ENCODE measurements around the gene TRIM63.

The TRIM63 gene

GRCh38 chr1:26019641-26020315, 47.7 kb downstream of the TRIM63 start:
- H3K4me3 ChIP-seq (ENCODE audit: low read length) = no peak overlapping the region
- TF ChIP-seq CTCF (IDR thresholded peaks at IDR 0.05; ENCODE audit: insufficient read depth, low read depth, low read length, missing control alignments) = no peak
- DNase-seq (ENCODE audit: low read depth) = peak; percentile 30

- H3K4me3 ChIP-seq (ENCODE audit: low read length) = no peak overlapping the region
- no peak for TF ChIP-seq CTCF (IDR thresholded peaks at IDR 0.05; ENCODE audit: insufficient read depth, low read depth, low read length, missing control alignments)
- DNase-seq (ENCODE audit: low read depth) = no peak
Measured at GRCh38 chr1:26017606-26018005, 49.8 kb downstream of the TRIM63 start.

GRCh38 chr1:26016953-26017545, 50.4 kb downstream of the TRIM63 start:
- H3K4me3 ChIP-seq (ENCODE audit: low read length) = no peak overlapping the region
- DNase-seq (ENCODE audit: low read depth) = no peak
- TF ChIP-seq CTCF (IDR thresholded peaks at IDR 0.05; ENCODE audit: insufficient read depth, low read depth, low read length, missing control alignments) = no peak

GRCh38 chr1:26016258-26016952, 51.0 kb downstream of the TRIM63 start:
- TF ChIP-seq CTCF (IDR thresholded peaks at IDR 0.05; ENCODE audit: insufficient read depth, low read depth, low read length, missing control alignments) = no peak
- DNase-seq (ENCODE audit: low read depth) = no peak
- no peak overlapping the region for H3K4me3 ChIP-seq (ENCODE audit: low read length)

GRCh38 chr1:26015358-26015757, 52.1 kb downstream of the TRIM63 start:
- H3K4me3 ChIP-seq (ENCODE audit: low read length) = no peak overlapping the region
- no peak for TF ChIP-seq CTCF (IDR thresholded peaks at IDR 0.05; ENCODE audit: insufficient read depth, low read depth, low read length, missing control alignments)
- peak; percentile 72 for DNase-seq (ENCODE audit: low read depth)

GRCh38 chr1:26014179-26014578, 53.3 kb downstream of the TRIM63 start:
- no peak for DNase-seq (ENCODE audit: low read depth)
- TF ChIP-seq CTCF (IDR thresholded peaks at IDR 0.05; ENCODE audit: insufficient read depth, low read depth, low read length, missing control alignments) = no peak
- H3K4me3 ChIP-seq (ENCODE audit: low read length) = no peak overlapping the region

All from epithelial cell of esophagus (primary cell).